Measurements from ENCODE around the gene CIITA. TPM values are rescaled to one million over a fixed set of nuclear protein-coding genes. Genes with fewer than 3 reads are reported as not detected.

The CIITA gene
- total RNA-seq, 1 donor from 2014 or later: 0.13 TPM

- H3K36me3 Mint-ChIP-seq (ENCODE audit: low read depth, unreplicated experiment): peaks cover 11% of the 10 kb centered on the region
- H3K27ac Mint-ChIP-seq (ENCODE audit: unreplicated experiment): peak overlapping the region; percentile 90
- H3K9me3 Mint-ChIP-seq (ENCODE audit: unreplicated experiment): no peaks in the 10 kb centered on the region
- peaks cover 16% of the 10 kb centered on the region for H3K27me3 Mint-ChIP-seq (ENCODE audit: unreplicated experiment)
- TF ChIP-seq CTCF (IDR thresholded peaks at IDR 0.05; ENCODE audit: unreplicated experiment): no peak
- no peak for DNase-seq (ENCODE audit: low spot score)
- H3K4me3 Mint-ChIP-seq (ENCODE audit: unreplicated experiment): peak overlapping the region; percentile 95
- H3K4me1 Mint-ChIP-seq (ENCODE audit: unreplicated experiment): peaks cover 61% of the 10 kb centered on the region
These were observed 68.2 kb downstream of the CIITA start for GRCh38 chr16:10945065-10945787.

- Mint-ChIP-seq H3K4me1 (ENCODE audit: unreplicated experiment) (peaks cover 61% of the 10 kb centered on the region), H3K36me3 (ENCODE audit: low read depth, unreplicated experiment) (peaks cover 11% of the 10 kb centered on the region), H3K9me3 (ENCODE audit: unreplicated experiment) (no peaks in the 10 kb centered on the region), H3K27ac (ENCODE audit: unreplicated experiment) (peak overlapping the region; percentile 17), H3K4me3 (ENCODE audit: unreplicated experiment) (peak overlapping the region; percentile 60), H3K27me3 (ENCODE audit: unreplicated experiment) (peaks cover 11% of the 10 kb centered on the region)
- DNase-seq (ENCODE audit: low spot score): no peak
- TF ChIP-seq CTCF (IDR thresholded peaks at IDR 0.05; ENCODE audit: unreplicated experiment): no peak
These were observed 69.3 kb downstream of the CIITA start for GRCh38 chr16:10946308-10946707.

GRCh38 chr16:10947211-10947787 lies 70.3 kb downstream of the CIITA start:
- Mint-ChIP-seq H3K36me3 (ENCODE audit: low read depth, unreplicated experiment) (peaks cover 11% of the 10 kb centered on the region), H3K4me1 (ENCODE audit: unreplicated experiment) (peaks cover 59% of the 10 kb centered on the region), H3K4me3 (ENCODE audit: unreplicated experiment) (peak overlapping the region; percentile 18), H3K27me3 (ENCODE audit: unreplicated experiment) (peaks cover 9% of the 10 kb centered on the region), H3K9me3 (ENCODE audit: unreplicated experiment) (no peaks in the 10 kb centered on the region), H3K27ac (ENCODE audit: unreplicated experiment) (peak overlapping the region; percentile 48)
- TF ChIP-seq CTCF (IDR thresholded peaks at IDR 0.05; ENCODE audit: unreplicated experiment): no peak
- no peak for DNase-seq (ENCODE audit: low spot score)

- Mint-ChIP-seq H3K9me3 (ENCODE audit: unreplicated experiment) (no peaks in the 10 kb centered on the region), H3K4me1 (ENCODE audit: unreplicated experiment) (peaks cover 62% of the 10 kb centered on the region), H3K36me3 (ENCODE audit: low read depth, unreplicated experiment) (peaks cover 11% of the 10 kb centered on the region), H3K4me3 (ENCODE audit: unreplicated experiment) (peak overlapping the region; percentile 75), H3K27me3 (ENCODE audit: unreplicated experiment) (peaks cover 3% of the 10 kb centered on the region), H3K27ac (ENCODE audit: unreplicated experiment) (peak overlapping the region; percentile 94)
- DNase-seq (ENCODE audit: low spot score): no peak
- no peak for TF ChIP-seq CTCF (IDR thresholded peaks at IDR 0.05; ENCODE audit: unreplicated experiment)
These were observed 72.5 kb downstream of the CIITA start for GRCh38 chr16:10949424-10949970.

GRCh38 chr16:10950393-10950792 lies 73.4 kb downstream of the CIITA start:
- no peak for DNase-seq (ENCODE audit: low spot score)
- Mint-ChIP-seq H3K4me1 (ENCODE audit: unreplicated experiment) (peaks cover 66% of the 10 kb centered on the region), H3K4me3 (ENCODE audit: unreplicated experiment) (no peak overlapping the region), H3K36me3 (ENCODE audit: low read depth, unreplicated experiment) (peaks cover 6% of the 10 kb centered on the region), H3K27me3 (ENCODE audit: unreplicated experiment) (peaks cover 3% of the 10 kb centered on the region), H3K27ac (ENCODE audit: unreplicated experiment) (peak overlapping the region; percentile 15), H3K9me3 (ENCODE audit: unreplicated experiment) (no peaks in the 10 kb centered on the region)
- no peak for TF ChIP-seq CTCF (IDR thresholded peaks at IDR 0.05; ENCODE audit: unreplicated experiment)

Measured in endothelial cell (in vitro differentiated cells).